GM18508 (cell line): Measurements from ENCODE around the gene PACSIN1.

Experiments used
- ATAC-seq: cut with Tn5 transposase; IDR thresholded peaks from one replicate; pipeline ENCODE4 v1.9.1; 2021; ENCODE audit warnings: moderate number of reproducible peaks; ENCODE audit not compliant: insufficient read depth, unreplicated experiment

PACSIN1 gene

GRCh38 chr6:34573567-34574183 lies 107.8 kb downstream of the PACSIN1 start:
- no peak for ATAC-seq

DNA sequence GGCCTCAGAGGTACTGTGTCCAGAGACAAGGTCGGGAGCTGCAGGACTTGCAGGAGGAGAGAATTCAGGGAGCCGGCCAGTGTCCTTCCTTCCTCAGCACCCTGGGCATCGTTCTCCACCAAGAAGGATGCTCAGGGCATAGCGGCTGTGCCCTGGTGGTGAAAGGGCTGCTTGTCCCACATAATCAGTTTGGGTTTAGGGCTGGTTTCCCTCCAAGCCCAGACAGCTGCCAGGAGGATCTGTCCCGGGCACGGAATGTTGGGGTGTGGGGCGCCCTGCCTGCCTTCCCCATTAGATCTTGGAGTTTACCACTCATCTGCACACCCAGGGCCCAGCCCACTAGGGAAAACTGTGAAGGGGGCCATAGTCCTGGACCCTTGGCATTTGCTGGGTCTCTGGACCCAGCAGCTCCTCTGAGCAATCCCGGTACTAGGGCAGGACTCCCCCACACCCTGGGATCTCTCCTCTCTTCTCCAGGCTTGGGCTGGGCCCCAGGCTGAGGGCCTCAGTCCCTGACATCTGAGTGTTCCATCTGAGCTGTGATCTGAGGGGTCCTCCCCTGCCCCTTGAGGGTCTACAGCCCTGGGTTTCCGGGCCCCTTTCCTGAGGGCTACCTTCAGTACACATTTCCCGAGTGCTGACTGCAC lies 108.9 kb downstream of the PACSIN1 start:
- ATAC-seq = no peak

- ATAC-seq = no peak
Observed at GRCh38 chr6:34575326-34575725, 109.5 kb downstream of the PACSIN1 start.

DNA sequence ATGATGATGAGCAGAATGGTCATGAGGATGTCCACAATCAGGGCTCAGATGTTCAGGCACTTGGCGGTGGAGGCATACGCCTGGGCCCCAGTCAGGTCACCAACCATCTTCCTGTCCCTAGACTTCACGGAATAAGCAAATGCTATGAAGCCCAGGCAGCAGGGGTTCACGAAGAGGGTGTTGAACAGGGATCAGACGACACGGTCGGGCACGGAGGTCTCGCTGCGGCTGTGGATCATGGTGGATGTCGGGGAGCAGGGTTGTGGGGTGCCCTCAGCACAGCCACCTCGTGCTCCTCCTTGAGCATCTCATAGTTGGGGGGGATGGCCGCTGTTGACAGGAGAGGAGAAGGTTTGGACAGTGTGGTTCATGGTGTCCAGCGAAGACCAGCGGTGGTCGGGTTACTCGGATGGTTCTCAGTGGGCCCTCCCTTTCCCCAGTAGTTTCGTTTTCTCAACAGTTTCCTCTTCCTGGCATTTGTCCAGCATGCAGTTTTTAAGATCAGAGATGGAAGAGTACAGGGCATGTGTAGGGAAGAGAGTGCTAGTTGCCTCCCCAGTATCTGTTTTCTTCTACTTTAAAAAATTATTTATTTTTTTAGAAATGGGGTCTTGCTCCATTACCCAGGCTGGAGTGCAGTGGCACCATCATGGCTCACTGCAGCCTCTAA lies 110.5 kb downstream of the PACSIN1 start:
- no peak for ATAC-seq

DNA sequence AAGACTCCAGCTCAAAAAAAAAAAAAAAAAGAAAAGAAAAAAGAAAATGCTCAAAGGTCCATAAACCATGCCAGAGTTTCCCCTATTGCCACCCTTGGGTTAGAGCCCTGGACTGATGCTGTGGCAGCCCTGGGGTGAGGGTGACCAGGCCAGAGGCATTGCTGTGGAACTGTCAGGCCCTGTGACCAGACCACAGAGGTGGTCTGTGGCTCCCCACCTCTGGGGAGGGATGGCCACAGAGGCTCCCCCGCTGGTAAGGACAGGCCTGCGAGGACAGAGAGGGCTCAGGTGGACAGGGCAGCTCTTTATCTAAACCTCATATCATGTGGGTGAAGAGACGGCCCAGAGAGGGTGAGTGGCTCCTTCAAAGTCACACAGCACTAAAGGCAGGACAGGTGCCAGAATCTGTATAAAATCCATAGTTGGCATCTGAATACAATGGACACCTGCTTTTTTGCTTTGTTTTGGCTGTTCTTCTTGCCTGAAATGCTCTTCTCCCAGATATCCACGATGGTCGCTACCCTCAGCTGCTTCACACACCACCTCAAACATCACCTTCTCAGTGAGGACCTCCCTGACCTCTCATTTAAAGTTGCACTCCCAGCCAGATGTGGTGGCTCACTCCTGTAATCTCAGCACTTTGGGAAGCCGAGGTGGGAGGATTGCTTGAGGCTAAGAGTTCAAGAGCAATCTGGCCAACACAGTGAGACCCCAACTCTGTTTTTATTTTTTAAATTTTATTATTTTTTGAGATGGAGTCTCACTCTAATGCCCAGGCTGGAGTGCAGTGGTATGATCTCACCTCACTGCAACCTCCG lies 112.8 kb downstream of the PACSIN1 start:
- ATAC-seq = no peak

GRCh38 chr6:34580707-34581560 lies 115.1 kb downstream of the PACSIN1 start:
- ATAC-seq = no peak

- ATAC-seq = no peak
Observed at GRCh38 chr6:34581561-34581920, 115.7 kb downstream of the PACSIN1 start.

DNA sequence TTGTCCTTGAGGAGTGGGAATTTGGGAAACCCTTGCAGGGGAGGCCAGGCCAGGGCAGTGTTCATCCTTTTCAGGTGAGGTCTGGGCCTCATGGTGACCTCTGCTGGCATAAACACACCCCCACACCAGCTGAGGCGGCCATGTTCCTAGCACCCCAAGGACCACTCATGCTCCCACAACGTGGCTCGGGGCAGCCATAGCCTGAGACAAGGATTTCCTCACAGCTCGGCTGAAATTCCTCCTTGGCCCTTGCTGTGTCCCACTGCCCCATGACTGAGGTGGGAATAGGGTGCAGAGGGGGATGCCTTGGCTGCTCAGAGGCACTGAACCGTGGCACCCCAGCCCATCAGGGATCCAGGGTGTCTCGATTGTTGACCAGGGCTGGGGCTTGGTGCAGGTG lies 117.6 kb downstream of the PACSIN1 start:
- no peak for ATAC-seq

- no peak for ATAC-seq
Observed at GRCh38 chr6:34583861-34584604, 118.2 kb downstream of the PACSIN1 start.

DNA sequence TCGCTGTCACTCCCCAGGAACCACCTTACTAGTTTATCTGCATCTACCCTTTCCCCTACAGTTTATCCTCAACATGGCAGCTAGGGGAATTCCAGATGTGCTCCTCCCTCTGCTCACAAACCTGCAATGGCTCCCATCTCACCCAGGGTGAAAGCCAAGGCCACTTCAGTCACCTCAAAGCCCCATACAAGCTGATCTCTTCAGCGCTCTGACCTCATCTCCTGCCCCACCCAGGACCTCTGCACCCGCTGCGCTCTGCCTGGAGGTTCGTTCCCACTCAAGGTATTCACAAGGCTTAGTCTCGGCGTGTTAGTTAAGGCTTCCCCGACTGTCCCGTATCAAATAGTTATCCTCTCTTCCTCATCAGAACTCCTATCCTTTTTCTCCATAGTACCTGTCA lies 118.8 kb downstream of the PACSIN1 start:
- ATAC-seq = no peak
